SK-N-SH (cell line): ENCODE measurements around the gene CCL7.

Source experiments
- CTCF ChIP-seq: fragments of 200-600 bp; sonication (generic); IDR thresholded peaks from 2 replicates; pipeline ENCODE4 v1.6.1; 2017; ENCODE audit warnings: antibody characterized with exemption, mild to moderate bottlenecking, moderate library complexity
- EZH2phosphoT487 ChIP-seq: fragments of 200-600 bp; sonication (generic); IDR thresholded peaks from 2 replicates; pipeline ENCODE4 v1.6.1; 2017; ENCODE audit warnings: low read depth, mixed run types, mild to moderate bottlenecking, antibody characterized with exemption, moderate library complexity, borderline replicate concordance
- JUND ChIP-seq: IDR thresholded peaks from 2 replicates; pipeline ENCODE4 v1.4.0; 2012
- MXI1 ChIP-seq: IDR thresholded peaks from 2 replicates; pipeline ENCODE4 v1.6.1; 2012; ENCODE audit warnings: mild to moderate bottlenecking, low read depth, low read length, improper control_type of control experiment
- PBX3 ChIP-seq: IDR thresholded peaks from 2 replicates; pipeline ENCODE4; 2012
- POLR2AphosphoS5 ChIP-seq: IDR thresholded peaks from 2 replicates; pipeline ENCODE4 v1.6.1; 2012; ENCODE audit warnings: low read depth, low read length
- RAD21 ChIP-seq: IDR thresholded peaks from 2 replicates; pipeline ENCODE4 v1.6.1; 2012; ENCODE audit warnings: mild to moderate bottlenecking, low read length
- REST ChIP-seq: IDR thresholded peaks from 2 replicates; pipeline ENCODE4 v1.6.1; 2012; ENCODE audit warnings: mild to moderate bottlenecking, low read depth, low read length, moderate library complexity
- RFX5 ChIP-seq: IDR thresholded peaks from 2 replicates; pipeline ENCODE4 v1.6.1; 2012; ENCODE audit warnings: mild to moderate bottlenecking, improper control_type of control experiment, low read length
- SIN3A ChIP-seq: IDR thresholded peaks from 2 replicates; pipeline ENCODE4 v1.6.1; 2012; ENCODE audit warnings: low read depth, mild to moderate bottlenecking, low read length, moderate library complexity, borderline replicate concordance
- TAF1 ChIP-seq: IDR thresholded peaks from 2 replicates; pipeline ENCODE4 v1.6.1; 2012; ENCODE audit warnings: low read depth, mild to moderate bottlenecking, low read length, moderate library complexity, borderline replicate concordance
- TCF12 ChIP-seq: IDR thresholded peaks from 2 replicates; pipeline ENCODE4 v1.4.0; 2012
- USF1 ChIP-seq: IDR thresholded peaks from 2 replicates; pipeline ENCODE4 v1.4.0; 2012; ENCODE audit warnings: low read depth, borderline replicate concordance
- ZBTB33 ChIP-seq: IDR thresholded peaks from 2 replicates; pipeline ENCODE4 v1.4.0; 2012; ENCODE audit warnings: low read depth, borderline replicate concordance

GRCh38 chr17:34227707-34228106 lies 42.3 kb upstream of the CCL7 start:
- no peak for TF ChIP-seq PBX3
- no peak for TF ChIP-seq JUND
- TF ChIP-seq CTCF, result no peak
- no peak for TF ChIP-seq POLR2AphosphoS5
- TF ChIP-seq TAF1, result no peak
- no peak for TF ChIP-seq SIN3A
- TF ChIP-seq EZH2phosphoT487, result no peak
- TF ChIP-seq TCF12, result no peak
- TF ChIP-seq MXI1, result no peak
- TF ChIP-seq REST, result no peak
- no peak for TF ChIP-seq RAD21
- no peak for TF ChIP-seq USF1
- TF ChIP-seq RFX5, result no peak
- no peak for TF ChIP-seq ZBTB33
